ENCODE data around the gene OSTN. TPM values are rescaled to one million over a fixed set of nuclear protein-coding genes. Genes with fewer than 3 reads are reported as not detected.
A peak's percentile ranks its signal among the peaks of the same experiment; 100 is the strongest.

The OSTN gene
- total RNA-seq, 2 experiments from 2014 or later, result not detected

DNA sequence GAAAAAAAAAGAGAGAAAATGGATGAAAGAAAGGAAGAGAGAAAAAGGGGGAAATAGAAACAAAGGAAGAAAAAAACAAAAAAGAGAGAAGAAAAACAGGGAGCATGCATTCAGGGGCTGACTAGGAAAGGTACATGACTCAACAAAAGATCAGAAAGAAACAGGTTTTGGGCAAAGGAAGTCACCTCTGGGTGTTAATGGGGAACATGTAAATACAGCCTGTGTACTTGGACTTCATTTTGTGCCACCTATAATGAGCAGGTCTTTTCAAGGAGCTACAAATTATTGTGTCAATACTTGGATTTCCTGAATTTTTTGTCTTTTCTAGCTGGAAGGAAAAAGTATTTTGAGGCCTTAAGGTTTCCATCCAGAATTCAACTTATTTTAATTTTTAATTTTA, 76.7 kb downstream of the OSTN start:
- no TSS peak for BruUV-seq (replicated peaks)
- intact Hi-C loops (cut with micrococcal nuclease; ENCODE audit: unreplicated experiment), result no loop called here
- no peak for DNase-seq (ENCODE audit: low spot score)
- Histone ChIP-seq H3K4me1 (ENCODE audit: insufficient read depth, low read length, poor library complexity, severe bottlenecking) (peaks cover 4% of the 10 kb centered on the region), H3K9me3 (ENCODE audit: low read length) (peaks cover 10% of the 10 kb centered on the region; the same call in 1 of the 2 replicates), H4K20me1 (ENCODE audit: insufficient read depth, low read length) (no peaks in the 10 kb centered on the region), H3K36me3 (ENCODE audit: insufficient read depth, low read length) (no peaks in the 10 kb centered on the region; the same call in 1 of the 2 replicates), H3K4me2 (ENCODE audit: low read length) (no peak overlapping the region), H3K9me2 (ENCODE audit: insufficient read depth, low read length) (no peaks in the 10 kb centered on the region), H3K4me3 (ENCODE audit: low read depth, low read length, poor library complexity, severe bottlenecking) (no peak overlapping the region), H2AFZ (ENCODE audit: low read length) (peak overlapping the region; percentile 76), H3K79me2 (ENCODE audit: insufficient read depth, low read depth, low read length) (no peaks in the 10 kb centered on the region), H3K27ac (ENCODE audit: low read depth, low read length, poor library complexity, severe bottlenecking) (no peak overlapping the region)
- POLR2A ChIA-PET, result interaction anchor here (1.0 to 4.1 kb wide), 7 partner anchors 8 to 96 kb away, joined by 3 to 14 read pairs (median 6); no protein-coding TSS in a partner anchor
- CTCF ChIA-PET (ENCODE audit: unreplicated experiment), result interaction anchor here (1.0 kb wide), 1 partner anchor 9 kb away, joined by 5 read pairs; no protein-coding TSS in a partner anchor
- TF ChIP-seq, protein P1, sequence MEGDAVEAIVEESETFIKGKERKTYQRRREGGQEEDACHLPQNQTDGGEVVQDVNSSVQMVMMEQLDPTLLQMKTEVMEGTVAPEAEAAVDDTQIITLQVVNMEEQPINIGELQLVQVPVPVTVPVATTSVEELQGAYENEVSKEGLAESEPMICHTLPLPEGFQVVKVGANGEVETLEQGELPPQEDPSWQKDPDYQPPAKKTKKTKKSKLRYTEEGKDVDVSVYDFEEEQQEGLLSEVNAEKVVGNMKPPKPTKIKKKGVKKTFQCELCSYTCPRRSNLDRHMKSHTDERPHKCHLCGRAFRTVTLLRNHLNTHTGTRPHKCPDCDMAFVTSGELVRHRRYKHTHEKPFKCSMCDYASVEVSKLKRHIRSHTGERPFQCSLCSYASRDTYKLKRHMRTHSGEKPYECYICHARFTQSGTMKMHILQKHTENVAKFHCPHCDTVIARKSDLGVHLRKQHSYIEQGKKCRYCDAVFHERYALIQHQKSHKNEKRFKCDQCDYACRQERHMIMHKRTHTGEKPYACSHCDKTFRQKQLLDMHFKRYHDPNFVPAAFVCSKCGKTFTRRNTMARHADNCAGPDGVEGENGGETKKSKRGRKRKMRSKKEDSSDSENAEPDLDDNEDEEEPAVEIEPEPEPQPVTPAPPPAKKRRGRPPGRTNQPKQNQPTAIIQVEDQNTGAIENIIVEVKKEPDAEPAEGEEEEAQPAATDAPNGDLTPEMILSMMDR (conservative IDR thresholded peaks at IDR 0.05; ENCODE audit: low read length), result no peak
- TF ChIP-seq EZH2phosphoT487 (IDR thresholded peaks at IDR 0.05; ENCODE audit: borderline replicate concordance, low read depth, low read length), result no peak

DNA sequence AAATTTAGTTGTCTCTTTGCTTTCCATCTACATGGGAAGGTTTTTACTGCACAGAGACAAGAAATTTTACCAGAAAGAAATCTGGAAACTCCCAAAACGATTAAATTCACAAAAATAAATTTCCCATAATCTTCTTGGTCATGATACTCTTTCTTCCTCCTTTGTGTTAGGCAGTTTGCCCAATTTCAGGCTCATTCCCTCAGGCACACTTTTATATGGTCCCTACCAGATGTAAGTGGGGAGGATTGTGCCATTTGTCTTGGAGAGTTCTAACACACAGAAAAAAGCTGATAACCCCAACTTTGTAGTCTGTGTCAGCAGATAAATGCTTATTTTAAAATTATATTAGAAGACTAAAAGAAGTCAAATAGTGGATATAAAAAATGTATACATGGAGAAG, 81.1 kb downstream of the OSTN start:
- no peak for TF ChIP-seq EZH2phosphoT487 (IDR thresholded peaks at IDR 0.05; ENCODE audit: borderline replicate concordance, low read depth, low read length)
- TF ChIP-seq, protein P1 (conservative IDR thresholded peaks at IDR 0.05; ENCODE audit: low read length), result no peak
- Histone ChIP-seq H3K36me3 (ENCODE audit: insufficient read depth, low read length) (no peaks in the 10 kb centered on the region), H3K27ac (ENCODE audit: low read depth, low read length, poor library complexity, severe bottlenecking) (no peak overlapping the region), H3K4me3 (ENCODE audit: low read depth, low read length, poor library complexity, severe bottlenecking) (no peak overlapping the region), H3K79me2 (ENCODE audit: insufficient read depth, low read depth, low read length) (no peaks in the 10 kb centered on the region), H4K20me1 (ENCODE audit: insufficient read depth, low read length) (no peaks in the 10 kb centered on the region), H3K9me3 (ENCODE audit: low read length) (0 out of 2 replicates have a peak, but pooled peaks cover 7% of the 10 kb centered on the region), H2AFZ (ENCODE audit: low read length) (peak overlapping the region; percentile 72), H3K9me2 (ENCODE audit: insufficient read depth, low read length) (no peaks in the 10 kb centered on the region), H3K4me1 (ENCODE audit: insufficient read depth, low read length, poor library complexity, severe bottlenecking) (peaks cover 4% of the 10 kb centered on the region), H3K4me2 (ENCODE audit: low read length) (no peak overlapping the region)
- no peak for DNase-seq (ENCODE audit: low spot score)
- no TSS peak for BruUV-seq (replicated peaks)
- ChIA-PET CTCF (ENCODE audit: unreplicated experiment) (no interaction called here), POLR2A (interaction anchor here (0.9 to 1.4 kb wide), 3 partner anchors 9 to 135 kb away, joined by 3 to 9 read pairs (median 3); no protein-coding TSS in a partner anchor)
- intact Hi-C loops (cut with micrococcal nuclease; ENCODE audit: unreplicated experiment), result no loop called here

DNA sequence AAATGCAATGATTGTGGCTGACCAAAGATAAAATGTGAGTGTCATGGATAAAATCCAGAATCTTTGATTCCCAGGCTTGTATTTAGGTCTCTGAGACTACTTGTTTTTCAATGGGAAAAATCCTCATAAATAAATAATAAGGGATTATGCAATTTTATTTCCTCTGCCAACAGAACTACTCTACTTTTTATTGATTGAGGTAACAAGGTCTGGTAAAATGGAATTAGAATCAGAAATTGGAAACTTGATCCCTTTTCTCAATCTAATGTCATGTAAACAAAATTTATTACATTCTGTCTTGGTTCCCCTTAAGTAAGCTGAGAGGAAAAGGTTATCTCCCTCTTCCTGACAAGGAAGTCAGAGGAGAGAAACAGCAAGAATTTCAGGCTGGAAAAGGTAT, 81.8 kb downstream of the OSTN start:
- ChIA-PET CTCF (ENCODE audit: unreplicated experiment) (no interaction called here), POLR2A (interaction anchor here (0.8 to 1.6 kb wide), 4 partner anchors 9 to 18 kb away, joined by 3 to 9 read pairs (median 6); no protein-coding TSS in a partner anchor)
- Histone ChIP-seq H3K79me2 (ENCODE audit: insufficient read depth, low read depth, low read length) (no peaks in the 10 kb centered on the region), H3K4me1 (ENCODE audit: insufficient read depth, low read length, poor library complexity, severe bottlenecking) (peaks cover 4% of the 10 kb centered on the region), H3K9me2 (ENCODE audit: insufficient read depth, low read length) (no peaks in the 10 kb centered on the region), H4K20me1 (ENCODE audit: insufficient read depth, low read length) (no peaks in the 10 kb centered on the region), H3K9me3 (ENCODE audit: low read length) (0 out of 2 replicates have a peak, but pooled peaks cover 10% of the 10 kb centered on the region), H3K36me3 (ENCODE audit: insufficient read depth, low read length) (no peaks in the 10 kb centered on the region), H3K4me3 (ENCODE audit: low read depth, low read length, poor library complexity, severe bottlenecking) (no peak overlapping the region), H2AFZ (ENCODE audit: low read length) (no peak overlapping the region), H3K4me2 (ENCODE audit: low read length) (no peak overlapping the region), H3K27ac (ENCODE audit: low read depth, low read length, poor library complexity, severe bottlenecking) (no peak overlapping the region)
- no peak for TF ChIP-seq EZH2phosphoT487 (IDR thresholded peaks at IDR 0.05; ENCODE audit: borderline replicate concordance, low read depth, low read length)
- TF ChIP-seq, protein P1 (conservative IDR thresholded peaks at IDR 0.05; ENCODE audit: low read length), result no peak
- no peak for DNase-seq (ENCODE audit: low spot score)
- intact Hi-C loops (cut with micrococcal nuclease; ENCODE audit: unreplicated experiment), result no loop called here
- BruUV-seq (replicated peaks), result no TSS peak
